GM21737 (cell line): Measurements from ENCODE around the gene ZBTB16.
"Not testable (repeated sequence)": the region's sequence is repeated elsewhere in the genome, so short reads cannot be mapped to it uniquely, and the experiment has no call there.

ENCODE experiments used
- ATAC-seq: cut with Tn5 transposase; IDR thresholded peaks from one replicate; pipeline ENCODE4 v1.9.1; 2021; ENCODE audit warnings: mild to moderate bottlenecking, moderate library complexity; ENCODE audit not compliant: unreplicated experiment

The ZBTB16 gene

DNA sequence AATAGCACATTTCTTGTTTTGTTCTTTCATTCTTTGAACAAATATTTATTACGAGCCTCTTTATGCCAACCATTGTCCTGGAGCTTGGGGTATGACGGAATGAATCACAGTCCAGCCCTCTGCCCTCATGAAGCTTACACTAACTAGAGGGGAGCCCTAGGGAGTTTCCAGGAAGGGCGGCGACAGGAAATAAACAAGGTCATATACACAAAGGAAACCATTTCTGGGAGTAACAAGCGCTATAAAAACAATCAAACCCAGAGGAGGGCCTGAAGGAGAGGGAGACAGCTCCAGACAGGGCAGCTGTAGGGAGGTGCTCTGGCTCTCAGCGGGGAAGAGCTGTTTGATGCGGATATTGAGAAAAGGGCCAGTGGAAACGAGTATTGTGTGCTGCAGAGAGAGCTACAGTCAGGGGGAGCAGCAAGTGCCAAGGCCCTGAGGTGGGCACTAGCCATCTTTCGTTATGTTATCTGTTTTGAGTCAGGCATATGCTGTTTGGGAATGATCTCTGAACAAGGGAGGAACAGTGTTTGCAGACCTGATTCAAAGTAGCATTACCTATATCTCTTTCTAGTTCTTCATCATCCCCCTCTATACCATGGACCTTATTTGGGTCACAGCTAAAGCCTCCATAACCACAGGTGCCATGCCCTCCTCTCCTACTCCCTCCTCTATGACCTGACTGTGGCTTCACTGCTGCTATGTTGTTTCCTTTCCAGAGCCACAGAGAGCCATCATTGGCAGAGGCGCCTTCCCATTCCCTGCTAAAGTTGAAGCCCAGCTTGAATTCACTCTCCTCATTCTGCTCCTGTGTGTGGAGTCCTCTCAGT lies 15.3 kb upstream of the ZBTB16 start:
- no peak for ATAC-seq

DNA sequence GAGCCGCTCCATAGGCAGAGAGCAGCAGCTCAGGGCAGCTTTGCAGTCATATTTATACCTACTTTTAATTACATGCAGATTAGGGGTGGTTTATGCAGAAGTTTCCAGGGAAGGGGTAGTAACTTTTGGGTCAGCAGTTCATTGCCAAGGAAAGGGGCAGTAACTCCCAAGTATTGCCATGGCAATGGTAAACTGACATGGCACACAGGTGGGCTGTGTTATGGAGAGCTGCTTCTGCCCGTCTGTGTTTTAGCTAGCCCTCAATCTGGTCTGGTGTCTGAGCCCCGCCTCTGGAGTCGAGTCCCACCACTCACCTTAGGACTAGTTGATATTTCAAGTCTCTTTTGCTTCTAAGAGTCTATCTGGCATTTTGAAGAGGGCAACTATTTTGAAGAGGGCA lies 12.2 kb upstream of the ZBTB16 start:
- no peak for ATAC-seq

DNA sequence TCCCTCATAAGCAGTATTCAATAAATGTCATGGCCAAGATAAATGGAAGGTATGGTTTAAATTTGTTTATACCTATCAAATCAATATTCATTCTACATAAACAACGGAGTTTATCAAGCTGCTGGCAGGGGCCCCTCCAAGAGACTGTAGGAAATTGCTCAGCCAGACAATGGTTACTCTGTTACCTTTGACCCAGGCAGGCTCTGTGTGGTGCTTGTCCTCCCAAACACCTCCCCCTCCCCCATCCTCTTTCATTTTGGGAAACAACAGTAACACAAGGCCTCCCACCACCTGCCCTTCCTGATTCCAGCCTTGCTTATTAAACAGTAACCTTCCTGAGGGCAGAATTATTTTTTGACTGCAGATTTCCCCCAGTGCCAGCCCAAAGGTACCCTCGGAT lies 10.5 kb upstream of the ZBTB16 start:
- no peak for ATAC-seq

GRCh38 chr11:114049766-114050165 lies 9.7 kb upstream of the ZBTB16 start:
- not testable (repeated sequence) for ATAC-seq

GRCh38 chr11:114050258-114050927 lies 9.1 kb upstream of the ZBTB16 start:
- no peak for ATAC-seq

- no peak for ATAC-seq
Observed at GRCh38 chr11:114051558-114051957, 8.0 kb upstream of the ZBTB16 start.

GRCh38 chr11:114052160-114052559 lies 7.4 kb upstream of the ZBTB16 start:
- no peak for ATAC-seq

DNA sequence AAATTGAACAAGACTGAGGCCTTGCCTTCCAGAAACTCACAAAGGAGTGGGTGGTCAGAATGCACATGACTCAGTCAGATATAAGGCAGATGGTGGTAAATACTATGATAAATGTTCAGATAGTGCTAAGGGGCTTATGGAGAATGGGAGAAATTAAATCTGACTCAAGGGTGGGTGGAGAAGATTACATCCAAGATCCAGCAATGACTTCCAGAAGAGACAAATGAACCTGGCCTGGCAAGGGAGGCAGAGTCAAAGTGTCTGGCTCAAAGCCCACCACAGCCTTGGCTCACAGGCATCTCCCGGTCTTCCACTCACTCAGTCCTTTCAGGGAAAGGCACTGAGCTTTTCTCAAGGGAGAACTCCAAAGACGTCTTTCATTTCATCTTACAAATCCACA lies 6.1 kb upstream of the ZBTB16 start:
- no peak for ATAC-seq

DNA sequence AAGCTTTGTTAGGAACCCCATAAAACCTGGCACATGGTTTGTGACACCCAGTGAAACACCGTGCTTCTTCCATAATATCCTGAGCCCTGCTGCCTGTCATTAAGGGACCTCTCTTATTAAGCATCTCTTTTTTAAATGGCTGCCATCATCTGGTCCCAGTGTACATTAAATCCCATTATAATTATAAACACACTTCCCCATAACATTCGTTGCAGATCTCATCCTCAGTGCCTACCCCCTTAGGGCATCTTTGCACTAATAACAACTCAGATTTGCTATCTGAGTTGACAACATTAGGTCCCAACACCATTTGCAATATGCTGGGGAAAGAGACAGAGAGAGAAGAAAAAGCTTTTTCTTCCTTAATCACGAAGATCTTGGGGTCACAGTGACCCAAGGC lies 4.7 kb upstream of the ZBTB16 start:
- no peak for ATAC-seq

DNA sequence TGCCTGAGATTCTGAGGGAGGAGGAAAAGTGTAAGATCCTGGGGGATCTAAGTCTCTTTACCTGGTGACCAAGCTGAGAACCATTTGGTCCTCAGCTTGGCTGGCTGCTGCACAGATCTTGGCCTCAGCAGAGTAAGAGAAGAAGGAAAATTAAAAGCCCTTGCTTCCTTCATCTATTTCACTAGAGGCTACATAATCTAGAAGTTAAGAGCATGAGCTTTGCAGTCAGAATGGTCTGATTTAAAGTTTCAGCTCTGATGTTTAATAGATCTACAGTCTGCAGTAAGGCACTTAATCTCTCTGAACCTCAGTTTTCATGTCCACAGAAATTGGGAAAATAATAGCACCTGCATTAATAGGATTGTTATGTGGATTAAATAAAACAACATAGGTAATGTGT lies 3.1 kb upstream of the ZBTB16 start:
- no peak for ATAC-seq

DNA sequence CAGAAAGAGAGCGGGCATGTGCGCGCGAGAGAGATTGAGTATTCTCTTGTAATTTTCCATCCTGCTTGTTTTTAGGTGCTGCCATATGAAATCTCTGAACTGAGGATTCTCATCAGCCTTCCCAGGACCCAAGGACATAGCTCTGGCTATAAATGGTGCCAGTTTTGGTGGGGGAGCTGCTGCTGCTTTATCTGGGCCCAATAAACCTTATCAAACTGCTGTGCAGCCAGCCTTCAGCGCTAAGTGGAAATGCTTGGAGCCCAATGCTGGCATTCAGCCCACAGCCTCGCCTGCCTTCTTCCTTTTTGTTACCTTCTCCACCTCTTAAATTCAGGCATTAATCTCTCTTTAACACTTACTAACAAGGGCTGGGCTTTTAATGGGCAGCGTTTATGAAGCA lies 2.4 kb upstream of the ZBTB16 start:
- ATAC-seq: no peak

GRCh38 chr11:114057605-114058004 lies 1.9 kb upstream of the ZBTB16 start:
- no peak for ATAC-seq

GRCh38 chr11:114058026-114058706 lies 1.3 kb upstream of the ZBTB16 start:
- ATAC-seq: no peak

DNA sequence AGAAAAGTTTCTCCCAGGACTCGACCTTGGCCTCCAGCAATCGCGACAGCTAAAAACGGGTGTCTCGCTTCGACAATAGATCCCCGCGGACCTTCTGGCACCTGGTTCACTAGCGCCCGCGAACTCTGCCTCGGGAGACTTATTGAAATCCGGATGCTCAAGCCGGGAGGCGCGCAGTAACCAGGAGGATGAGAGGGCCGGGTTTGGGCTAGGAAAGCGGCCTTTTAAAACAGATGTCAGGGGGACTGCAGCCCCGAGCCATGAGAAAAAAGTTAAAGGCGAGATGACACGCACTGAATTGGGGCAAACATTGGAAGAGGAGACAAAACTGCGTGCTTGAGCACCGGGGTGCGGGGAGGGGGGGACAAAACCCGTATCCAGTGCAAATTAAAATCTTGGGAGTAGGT lies 637 bp upstream of the ZBTB16 start:
- ATAC-seq: no peak

DNA sequence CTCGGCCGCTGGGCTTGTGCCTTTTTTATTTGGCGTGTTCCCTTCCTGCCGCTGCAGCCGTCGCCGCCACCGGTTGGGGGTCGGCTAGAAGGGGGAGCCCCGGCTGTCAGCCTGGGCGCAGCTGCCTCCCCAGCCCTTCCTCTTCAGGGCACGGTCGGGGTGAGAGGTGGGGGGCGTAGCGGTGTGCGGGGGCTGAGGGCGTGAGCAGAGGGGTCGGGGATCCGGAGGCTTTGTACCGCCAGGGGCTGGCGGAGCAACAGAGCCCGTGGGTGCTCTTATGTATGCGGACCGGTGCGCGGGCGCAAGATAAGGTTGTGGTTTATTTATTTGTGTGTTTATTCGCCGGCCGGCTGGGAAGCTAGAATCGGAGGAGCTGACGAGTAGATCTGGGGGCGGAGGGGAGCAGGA lies 477 bp downstream of the ZBTB16 start:
- no peak for ATAC-seq

DNA sequence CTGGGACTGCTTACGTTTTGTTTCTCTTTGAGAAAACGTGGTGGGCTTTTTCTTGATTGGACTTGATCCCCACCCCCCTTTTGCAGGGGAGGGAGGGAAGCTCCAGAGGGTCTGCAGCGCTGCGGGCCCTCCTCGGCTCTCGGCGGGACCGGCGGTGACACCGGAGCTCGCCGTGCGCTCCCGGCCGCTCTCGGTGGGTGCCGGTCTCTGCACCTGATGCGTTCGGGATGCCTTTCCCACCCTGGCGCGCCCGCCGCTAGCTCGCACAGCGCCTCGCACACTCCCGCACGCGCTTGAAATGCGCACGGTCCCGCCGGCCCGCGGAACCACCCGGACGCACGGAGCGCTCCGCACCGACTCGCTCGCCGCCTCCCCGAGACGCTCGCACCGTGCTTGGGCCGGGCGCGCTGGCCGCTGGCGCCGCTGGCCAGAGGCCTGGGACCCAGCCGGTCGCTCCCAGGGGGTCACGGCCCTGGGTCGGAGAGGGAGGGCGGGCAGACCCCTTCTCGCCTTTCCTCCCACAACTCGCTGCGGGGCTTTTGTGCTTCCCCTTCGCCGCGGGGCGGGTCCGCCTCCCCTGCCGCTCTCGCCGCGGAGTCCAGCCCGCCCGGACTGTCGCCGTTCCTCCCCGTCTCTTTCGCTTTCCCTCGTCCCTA lies 1.0 kb downstream of the ZBTB16 start:
- ATAC-seq: no peak

DNA sequence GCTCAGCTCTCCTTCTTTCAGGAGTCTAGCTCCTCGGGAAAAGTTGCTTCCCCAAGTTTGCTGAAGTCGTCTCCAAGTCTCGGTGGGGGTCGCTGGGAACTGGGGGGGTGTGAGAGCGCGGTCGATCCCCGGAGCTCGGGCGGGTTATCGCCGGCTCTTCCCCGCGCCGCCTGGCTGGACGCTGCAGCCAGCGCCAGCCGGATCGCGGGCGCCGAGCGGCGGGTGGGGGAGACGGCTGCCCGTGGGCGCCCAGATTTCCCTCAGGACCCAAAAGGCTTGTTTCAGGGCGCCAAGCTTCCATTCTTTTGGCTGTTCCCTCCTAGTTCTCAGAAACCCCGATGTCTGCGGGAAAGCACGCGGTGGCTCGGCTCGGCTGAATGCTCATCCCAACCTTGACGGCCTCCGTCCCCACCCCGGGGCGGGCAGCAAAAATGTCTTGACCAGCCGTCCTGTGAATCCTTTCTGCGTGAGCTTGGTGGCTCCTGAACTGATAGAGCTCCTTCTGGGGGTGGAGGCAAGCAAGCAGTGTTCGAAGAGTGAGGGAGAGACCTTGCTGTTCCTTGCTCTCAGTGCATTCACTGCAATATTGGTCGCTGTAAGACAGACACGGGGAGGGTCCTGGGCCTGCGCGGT lies 1.7 kb downstream of the ZBTB16 start:
- no peak for ATAC-seq

- ATAC-seq: no peak
Observed at GRCh38 chr11:114061681-114062049, 2.2 kb downstream of the ZBTB16 start.

DNA sequence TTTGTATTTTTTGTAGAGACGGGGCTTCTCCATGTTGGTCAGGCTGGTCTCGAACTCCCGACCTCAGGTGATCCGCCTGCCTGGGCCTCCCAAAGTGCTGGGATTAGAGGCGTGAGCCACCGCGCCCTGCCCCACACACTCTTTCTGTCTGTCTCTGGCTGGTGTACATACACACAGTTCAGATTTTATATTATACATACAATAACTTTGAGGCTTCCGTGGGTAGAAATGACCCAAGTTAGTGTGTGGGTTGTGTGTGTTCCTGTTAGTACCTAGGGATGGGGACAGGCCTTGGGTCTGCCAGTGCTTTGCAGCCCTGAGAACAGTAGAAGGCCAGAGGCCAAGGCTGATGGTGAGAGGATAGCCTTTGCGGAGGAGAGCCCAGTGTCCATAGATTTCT lies 2.8 kb downstream of the ZBTB16 start:
- ATAC-seq: no peak

DNA sequence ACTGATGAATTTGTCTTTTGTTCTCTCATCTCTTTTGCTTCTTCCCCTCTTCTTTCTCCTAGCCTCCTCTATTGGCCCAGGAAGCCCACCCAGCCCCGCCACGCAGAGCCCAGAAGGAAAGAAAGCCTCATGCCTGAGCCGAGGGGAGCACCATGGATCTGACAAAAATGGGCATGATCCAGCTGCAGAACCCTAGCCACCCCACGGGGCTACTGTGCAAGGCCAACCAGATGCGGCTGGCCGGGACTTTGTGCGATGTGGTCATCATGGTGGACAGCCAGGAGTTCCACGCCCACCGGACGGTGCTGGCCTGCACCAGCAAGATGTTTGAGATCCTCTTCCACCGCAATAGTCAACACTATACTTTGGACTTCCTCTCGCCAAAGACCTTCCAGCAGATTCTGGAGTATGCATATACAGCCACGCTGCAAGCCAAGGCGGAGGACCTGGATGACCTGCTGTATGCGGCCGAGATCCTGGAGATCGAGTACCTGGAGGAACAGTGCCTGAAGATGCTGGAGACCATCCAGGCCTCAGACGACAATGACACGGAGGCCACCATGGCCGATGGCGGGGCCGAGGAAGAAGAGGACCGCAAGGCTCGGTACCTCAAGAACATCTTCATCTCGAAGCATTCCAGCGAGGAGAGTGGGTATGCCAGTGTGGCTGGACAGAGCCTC lies 3.8 kb downstream of the ZBTB16 start:
- no peak for ATAC-seq

- ATAC-seq: no peak
Observed at GRCh38 chr11:114063829-114064201, 4.3 kb downstream of the ZBTB16 start.
